Measurements from ENCODE around the gene TRPM2.

DNA sequence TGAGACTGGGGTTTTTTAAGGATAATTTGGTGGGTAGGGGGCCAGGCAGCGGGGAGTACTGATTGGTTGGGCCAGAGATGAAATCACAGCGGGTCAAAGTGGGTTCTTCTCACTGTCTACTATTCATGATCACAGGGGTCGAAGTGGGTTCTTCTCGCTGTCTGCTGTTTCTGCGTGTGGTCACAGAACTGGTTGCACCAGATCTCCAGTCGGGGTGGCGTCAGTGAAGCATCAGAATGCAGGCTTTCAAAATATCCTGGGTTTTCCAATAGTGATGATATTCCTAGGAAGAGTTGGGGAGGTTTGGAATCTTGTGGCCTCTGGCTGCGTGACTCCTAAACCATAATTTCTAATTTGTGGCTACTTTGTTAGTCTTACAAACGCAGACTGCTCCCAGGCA, 45.1 kb downstream of the TRPM2 start:
- TF ChIP-seq CTCF (IDR thresholded peaks at IDR 0.05; ENCODE audit: borderline replicate concordance, extremely low read depth, low read length, poor library complexity, severe bottlenecking) (no peak), EZH2 (IDR thresholded peaks at IDR 0.05; ENCODE audit: borderline replicate concordance, low read depth, low read length, severe bottlenecking) (no peak)

Measured in DND-41 (cell line).